ENCODE measurements around the gene TSR1. TPM values are rescaled to one million over a fixed set of nuclear protein-coding genes. Genes with fewer than 3 reads are reported as not detected.
A peak's percentile ranks its signal among the peaks of the same experiment; 100 is the strongest.

Gene TSR1
- total RNA-seq, 6 experiments from 2014 or later = 35.9 to 43.2 (median 37.6) TPM

DNA sequence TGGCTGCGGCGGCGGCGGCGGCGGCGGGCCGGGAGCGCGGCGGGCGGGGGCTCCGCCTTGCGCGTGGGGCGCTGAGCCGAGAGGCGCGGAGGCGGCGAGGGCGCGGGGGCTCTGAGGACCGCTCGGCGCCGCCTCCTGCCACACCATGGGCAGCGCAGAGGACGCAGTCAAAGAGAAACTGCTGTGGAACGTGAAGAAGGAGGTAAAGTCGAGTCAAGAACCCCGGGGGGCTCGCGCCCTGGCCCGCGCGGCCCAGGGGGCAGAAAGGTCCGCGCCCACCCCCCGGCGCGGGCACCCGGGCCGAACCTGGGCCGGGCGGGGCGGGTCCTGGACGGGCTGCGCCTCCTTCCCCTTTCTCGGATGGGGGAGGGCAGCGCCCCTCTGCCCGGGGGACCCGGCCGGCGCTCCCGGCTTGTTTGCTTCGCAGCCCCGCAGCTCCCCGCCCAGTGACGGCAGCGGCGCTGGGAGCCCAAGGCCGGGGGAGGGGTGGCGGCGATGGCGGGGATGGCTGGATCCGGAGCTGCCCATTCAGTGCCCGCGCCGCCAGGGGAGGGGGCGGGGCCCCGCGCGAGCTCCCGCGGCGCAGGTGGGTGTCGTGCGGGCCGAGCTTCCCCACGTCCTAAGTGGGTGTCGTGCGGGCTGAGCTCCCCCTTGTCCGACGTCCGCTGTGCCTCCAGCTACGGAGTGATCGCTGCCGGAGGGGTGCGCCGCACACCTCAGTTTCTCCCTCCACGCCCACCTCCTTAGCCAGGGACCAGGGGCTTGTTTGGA lies 1.5 kb upstream of the TSR1 start:
- Mint-ChIP-seq H3K4me1 (ENCODE audit: low read depth) (peaks cover 30% of the 10 kb centered on the region), H3K27ac (peak overlapping the region; percentile 59), H3K9me3 (no peaks in the 10 kb centered on the region), H3K27me3 (ENCODE audit: insufficient read depth) (peaks cover 2% of the 10 kb centered on the region; the same call in 1 of the 2 replicates), H3K4me3 (peak overlapping the region; percentile 99), H3K36me3 (ENCODE audit: low read depth) (peaks cover 18% of the 10 kb centered on the region)
- TF ChIP-seq, protein P1, sequence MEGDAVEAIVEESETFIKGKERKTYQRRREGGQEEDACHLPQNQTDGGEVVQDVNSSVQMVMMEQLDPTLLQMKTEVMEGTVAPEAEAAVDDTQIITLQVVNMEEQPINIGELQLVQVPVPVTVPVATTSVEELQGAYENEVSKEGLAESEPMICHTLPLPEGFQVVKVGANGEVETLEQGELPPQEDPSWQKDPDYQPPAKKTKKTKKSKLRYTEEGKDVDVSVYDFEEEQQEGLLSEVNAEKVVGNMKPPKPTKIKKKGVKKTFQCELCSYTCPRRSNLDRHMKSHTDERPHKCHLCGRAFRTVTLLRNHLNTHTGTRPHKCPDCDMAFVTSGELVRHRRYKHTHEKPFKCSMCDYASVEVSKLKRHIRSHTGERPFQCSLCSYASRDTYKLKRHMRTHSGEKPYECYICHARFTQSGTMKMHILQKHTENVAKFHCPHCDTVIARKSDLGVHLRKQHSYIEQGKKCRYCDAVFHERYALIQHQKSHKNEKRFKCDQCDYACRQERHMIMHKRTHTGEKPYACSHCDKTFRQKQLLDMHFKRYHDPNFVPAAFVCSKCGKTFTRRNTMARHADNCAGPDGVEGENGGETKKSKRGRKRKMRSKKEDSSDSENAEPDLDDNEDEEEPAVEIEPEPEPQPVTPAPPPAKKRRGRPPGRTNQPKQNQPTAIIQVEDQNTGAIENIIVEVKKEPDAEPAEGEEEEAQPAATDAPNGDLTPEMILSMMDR (IDR thresholded peaks at IDR 0.05) = no peak
- DNase-seq = peak; percentile 14

DNA sequence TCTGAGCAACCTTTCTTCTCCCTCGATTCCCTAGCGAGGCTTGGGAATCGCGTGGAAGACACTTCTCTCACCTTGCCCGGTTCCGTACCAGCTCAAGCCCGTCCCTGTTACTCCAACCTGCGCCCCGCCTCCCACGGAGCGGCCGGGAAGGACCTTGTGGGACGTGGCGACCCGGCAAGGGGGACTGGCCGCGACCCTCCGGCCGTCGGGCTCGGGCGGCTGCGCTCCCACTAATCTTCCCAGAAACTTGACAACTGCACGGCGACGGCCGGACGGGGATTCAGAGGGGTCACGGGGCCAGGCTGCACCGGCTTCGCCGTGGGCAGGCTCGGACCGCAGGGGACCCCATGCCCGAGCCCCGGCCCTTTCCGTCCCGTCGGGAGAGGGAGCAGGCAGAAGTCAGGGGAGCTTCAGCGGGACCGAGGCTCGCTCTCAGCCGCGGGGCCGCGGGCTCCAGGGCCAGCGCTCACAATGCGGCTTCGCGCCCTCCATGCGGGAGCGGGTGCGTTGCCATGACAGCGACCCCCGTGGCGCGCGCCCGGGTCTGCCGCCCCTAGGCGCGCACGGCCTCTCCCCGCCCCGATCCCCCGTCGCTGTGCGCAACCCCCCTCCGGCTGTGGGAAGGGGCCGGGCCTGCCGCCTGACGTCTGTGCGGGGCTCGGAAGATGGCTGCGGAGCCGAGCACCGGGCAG lies 741 bp upstream of the TSR1 start, which contains the start of gene SGSM2:
TSS of gene SGSM2 (plus strand) at position 650 of the 692 bp plus-strand sequence. CDS start 188 bp downstream, outside the sequence.
- Mint-ChIP-seq H3K27ac (peak within 1 kb of the TSS; percentile 91), H3K4me1 (ENCODE audit: low read depth) (peaks cover 30% of the 10 kb centered on the region), H3K36me3 (ENCODE audit: low read depth) (peaks cover 18% of the 10 kb centered on the region), H3K27me3 (ENCODE audit: insufficient read depth) (no peaks in the 10 kb centered on the region), H3K9me3 (no peaks in the 10 kb centered on the region), H3K4me3 (peak within 1 kb of the TSS; percentile 99)
- TF ChIP-seq, protein P1 (IDR thresholded peaks at IDR 0.05) = no peak
- DNase-seq = no peak

DNA sequence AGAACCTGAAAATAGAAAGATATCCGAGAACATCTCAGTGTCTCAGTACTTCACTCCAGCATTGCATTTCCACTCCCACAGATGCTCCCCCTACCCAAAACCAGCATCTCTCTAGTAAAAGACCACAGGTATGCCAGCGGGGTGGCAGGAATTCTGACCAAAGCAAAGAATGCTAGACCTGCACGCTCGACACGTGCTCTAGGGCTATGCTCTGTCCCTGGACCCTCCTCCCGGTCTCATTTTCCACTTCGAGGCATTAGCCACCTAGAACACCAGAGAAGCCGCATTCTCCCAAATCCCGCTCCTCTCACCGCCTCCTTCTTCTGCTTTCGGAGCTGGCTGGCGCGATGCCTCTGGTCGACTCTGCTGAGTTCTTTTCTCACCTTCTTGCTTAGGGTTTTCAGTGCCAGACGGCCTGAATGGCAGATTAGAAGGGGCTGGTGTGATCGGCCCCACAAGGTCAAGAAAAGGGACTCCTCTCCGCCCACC lies 487 bp downstream of the TSR1 start:
- no peaks in the 10 kb centered on the region for H3K27me3 Mint-ChIP-seq (ENCODE audit: insufficient read depth)
- DNase-seq = no peak
- H3K4me3 Mint-ChIP-seq = peak overlapping the region; percentile 99
- H3K9me3 Mint-ChIP-seq = no peaks in the 10 kb centered on the region
- peaks cover 30% of the 10 kb centered on the region for H3K4me1 Mint-ChIP-seq (ENCODE audit: low read depth)
- peak overlapping the region; percentile 91 for H3K27ac Mint-ChIP-seq
- H3K36me3 Mint-ChIP-seq (ENCODE audit: low read depth) = peaks cover 18% of the 10 kb centered on the region
- TF ChIP-seq, protein P1 (IDR thresholded peaks at IDR 0.05) = no peak

DNA sequence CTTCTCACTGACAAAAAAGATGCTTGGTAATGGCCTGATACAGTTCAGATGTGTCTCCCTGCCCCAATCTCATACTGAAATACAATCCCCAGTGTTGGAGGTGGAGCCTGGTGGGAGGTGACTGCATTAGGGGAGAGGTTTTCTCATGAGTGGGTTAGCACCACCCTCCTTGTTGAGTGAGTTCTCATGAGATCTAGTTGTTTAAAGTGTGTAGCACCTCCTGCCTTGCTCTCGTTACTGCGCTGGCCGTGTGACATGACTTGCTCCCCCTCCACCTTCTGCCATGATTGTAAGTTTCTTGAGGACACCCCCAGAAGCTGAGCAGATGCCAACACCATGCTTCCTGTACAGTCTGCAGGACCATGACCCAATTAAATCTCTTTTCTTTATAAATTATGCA lies 5.0 kb downstream of the TSR1 start:
- H3K36me3 Mint-ChIP-seq (ENCODE audit: low read depth) = peaks cover 35% of the 10 kb centered on the region
- no peak overlapping the region for H3K27ac Mint-ChIP-seq
- no peaks in the 10 kb centered on the region for H3K9me3 Mint-ChIP-seq
- no peak overlapping the region for H3K4me3 Mint-ChIP-seq
- TF ChIP-seq, protein P1 (IDR thresholded peaks at IDR 0.05) = no peak
- DNase-seq = no peak
- H3K4me1 Mint-ChIP-seq (ENCODE audit: low read depth) = peaks cover 20% of the 10 kb centered on the region
- H3K27me3 Mint-ChIP-seq (ENCODE audit: insufficient read depth) = no peaks in the 10 kb centered on the region

DNA sequence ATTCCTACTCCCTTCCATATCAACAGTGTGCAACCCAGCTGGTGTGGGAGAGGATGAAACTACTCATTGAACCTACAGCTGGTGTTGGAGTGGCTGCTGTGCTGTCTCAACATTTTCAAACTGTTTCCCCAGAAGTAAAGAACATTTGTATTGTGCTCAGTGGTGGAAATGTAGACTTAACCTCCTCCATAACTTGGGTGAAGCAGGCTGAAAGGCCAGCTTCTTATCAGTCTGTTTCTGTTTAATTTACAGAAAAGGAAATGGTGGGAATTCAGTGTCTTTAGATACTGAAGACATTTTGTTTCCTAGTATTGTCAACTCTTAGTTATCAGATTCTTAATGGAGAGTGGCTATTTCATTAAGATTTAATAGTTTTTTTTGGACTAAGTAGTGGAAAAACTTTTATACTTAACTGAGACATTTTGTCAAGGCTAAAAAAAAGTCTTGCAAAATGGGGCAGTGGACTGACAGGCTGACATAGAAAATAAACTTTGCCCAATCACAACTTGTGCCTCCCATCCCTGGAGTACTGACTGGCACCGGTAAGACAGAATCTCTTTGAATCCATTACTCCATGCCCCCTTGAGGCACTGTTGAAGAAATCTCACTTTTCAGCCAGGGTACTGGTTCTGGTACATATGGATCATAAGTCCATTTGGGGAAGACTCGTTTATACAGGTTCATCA lies 12.5 kb downstream of the TSR1 start:
- Mint-ChIP-seq H3K4me3 (no peak overlapping the region), H3K27me3 (ENCODE audit: insufficient read depth) (peaks cover 3% of the 10 kb centered on the region; the same call in 1 of the 2 replicates), H3K27ac (no peak overlapping the region; the same call in 1 of the 2 replicates), H3K9me3 (no peaks in the 10 kb centered on the region), H3K36me3 (ENCODE audit: low read depth) (peaks cover 42% of the 10 kb centered on the region), H3K4me1 (ENCODE audit: low read depth) (no peaks in the 10 kb centered on the region)
- no peak for DNase-seq
- TF ChIP-seq, protein P1 (IDR thresholded peaks at IDR 0.05) = no peak
